ENCODE data around the gene MBD5. TPM values are rescaled to one million over a fixed set of nuclear protein-coding genes. Genes with fewer than 3 reads are reported as not detected.

MBD5 gene
- total and polyA plus RNA-seq, 4 donors = 2.0 to 15.9 (median 9.5) TPM

GRCh38 chr2:148240838-148241237 is 219.9 kb downstream of the MBD5 start:
- peaks cover 0 to 8% (median 0%) of the 10 kb centered on the region in 4 donors for H3K36me3 ChIP-seq (ENCODE audit: control insufficient read depth in 4 of 4, insufficient read depth in 3 of 4, low read depth in 1 of 4, low read length in 3 of 4)
- TF ChIP-seq YY1 (IDR thresholded peaks at IDR 0.05) (no peak), REST (IDR thresholded peaks at IDR 0.05) (no peak), SP1 (IDR thresholded peaks at IDR 0.05) (no peak), HNF4A (conservative IDR thresholded peaks at IDR 0.05) (no peak)
- H3K9me3 ChIP-seq (ENCODE audit: control insufficient read depth in 4 of 4, low read length in 3 of 4) = no peaks in the 10 kb centered on the region
- no peak overlapping the region for H3K27ac ChIP-seq (ENCODE audit: low read depth in 1 of 2, low read length in 2 of 2)
- H3K9ac ChIP-seq (ENCODE audit: low read depth in 1 of 2, low read length in 2 of 2) = no peak overlapping the region
- H3K27me3 ChIP-seq (ENCODE audit: control insufficient read depth in 4 of 4, insufficient read depth in 4 of 4, low read length in 3 of 4) = no peaks in the 10 kb centered on the region
- WGBS = 94% methylated on average over 1 of the region's 1 CpG
- H3K4me1 ChIP-seq (ENCODE audit: control insufficient read depth in 4 of 4, insufficient read depth in 4 of 4, low read length in 3 of 4) = peaks cover 0 to 2% (median 0%) of the 10 kb centered on the region in 4 donors
- DNase-seq (ENCODE audit: low spot score) = no peak
- H3K4me3 ChIP-seq (ENCODE audit: low read depth in 1 of 3, low read length in 3 of 3) = no peak overlapping the region

GRCh38 chr2:148244593-148245292 is 223.9 kb downstream of the MBD5 start:
- 91% methylated on average over 5 of the region's 5 CpGs for WGBS
- H3K27me3 ChIP-seq (ENCODE audit: control insufficient read depth in 4 of 4, insufficient read depth in 4 of 4, low read length in 3 of 4) = no peaks in the 10 kb centered on the region
- H3K4me3 ChIP-seq (ENCODE audit: low read depth in 1 of 3, low read length in 3 of 3) = no peak overlapping the region
- no peak for DNase-seq (ENCODE audit: low spot score)
- peaks cover 0 to 2% (median 0%) of the 10 kb centered on the region in 4 donors for H3K4me1 ChIP-seq (ENCODE audit: control insufficient read depth in 4 of 4, insufficient read depth in 4 of 4, low read length in 3 of 4)
- no peaks in the 10 kb centered on the region for H3K9me3 ChIP-seq (ENCODE audit: control insufficient read depth in 4 of 4, low read length in 3 of 4)
- H3K36me3 ChIP-seq (ENCODE audit: control insufficient read depth in 4 of 4, insufficient read depth in 3 of 4, low read depth in 1 of 4, low read length in 3 of 4) = no peaks in the 10 kb centered on the region
- no peak overlapping the region for H3K9ac ChIP-seq (ENCODE audit: low read depth in 1 of 2, low read length in 2 of 2)
- TF ChIP-seq RXRA (IDR thresholded peaks at IDR 0.05) = no peak
- TF ChIP-seq EGR1 (IDR thresholded peaks at IDR 0.05; ENCODE audit: low read depth in 2 of 2) = no peak
- no peak for TF ChIP-seq HNF4A (conservative IDR thresholded peaks at IDR 0.05)
- no peak for TF ChIP-seq SP1 (IDR thresholded peaks at IDR 0.05)
- no peak for TF ChIP-seq ZBTB33 (IDR thresholded peaks at IDR 0.05)
- H3K27ac ChIP-seq (ENCODE audit: low read depth in 1 of 2, low read length in 2 of 2) = no peak overlapping the region

GRCh38 chr2:148251993-148252392 is 231.1 kb downstream of the MBD5 start:
- no peak for TF ChIP-seq YY1 (IDR thresholded peaks at IDR 0.05)
- TF ChIP-seq ATF3 (IDR thresholded peaks at IDR 0.05) = no peak
- no peak for TF ChIP-seq FOXA1 (IDR thresholded peaks at IDR 0.05)
- no peak for TF ChIP-seq HNF4G (IDR thresholded peaks at IDR 0.05)
- no peak for TF ChIP-seq CTCF (IDR thresholded peaks at IDR 0.05; ENCODE audit: low read depth, low read length, missing input control)
- no peak for TF ChIP-seq RXRA (IDR thresholded peaks at IDR 0.05)

More at GRCh38 chr2:148251993-148252392, 231.1 kb downstream of the MBD5 start:
- no peak overlapping the region for H3K4me3 ChIP-seq (ENCODE audit: low read depth in 1 of 3, low read length in 3 of 3)
- peaks cover 0 to 8% (median 3%) of the 10 kb centered on the region in 4 donors for H3K4me1 ChIP-seq (ENCODE audit: control insufficient read depth in 4 of 4, insufficient read depth in 4 of 4, low read length in 3 of 4)
- H3K9me3 ChIP-seq (ENCODE audit: control insufficient read depth in 4 of 4, low read length in 3 of 4) = peaks cover 0 to 5% (median 1%) of the 10 kb centered on the region in 4 donors
- DNase-seq (ENCODE audit: low spot score) = no peak
- H3K27me3 ChIP-seq (ENCODE audit: control insufficient read depth in 4 of 4, insufficient read depth in 4 of 4, low read length in 3 of 4) = no peaks in the 10 kb centered on the region
- no peak overlapping the region for H3K27ac ChIP-seq (ENCODE audit: low read depth in 1 of 2, low read length in 2 of 2)
- WGBS = 97% methylated on average over 5 of the region's 5 CpGs
- no peak overlapping the region for H3K9ac ChIP-seq (ENCODE audit: low read depth in 1 of 2, low read length in 2 of 2)
- no peaks in the 10 kb centered on the region for H3K36me3 ChIP-seq (ENCODE audit: control insufficient read depth in 4 of 4, insufficient read depth in 3 of 4, low read depth in 1 of 4, low read length in 3 of 4)

Data from liver (tissue), 9 donors.